ES-I3 (cell line): Measurements from ENCODE around the gene METTL13.

Experiments
- H3K36me3 ChIP-seq: 2 replicates; pipeline ENCODE4 v1.6.1; 2013; ENCODE audit warnings: mild to moderate bottlenecking, low read length, control low read depth, moderate library complexity; ENCODE audit not compliant: insufficient read depth
- H3K4me1 ChIP-seq: 2 replicates; pipeline ENCODE4 v1.6.1; 2013; ENCODE audit warnings: mild to moderate bottlenecking, control low read depth, low read length; ENCODE audit not compliant: insufficient read depth
- H3K9ac ChIP-seq: 2 replicates; pipeline ENCODE4 v1.6.1; 2013; ENCODE audit warnings: low read depth, mild to moderate bottlenecking, low read length, moderate library complexity
- H3K9me3 ChIP-seq: 2 replicates; pipeline ENCODE4 v1.6.1; 2013; ENCODE audit warnings: mild to moderate bottlenecking, low read length, moderate library complexity; ENCODE audit not compliant: control insufficient read depth, insufficient read depth

METTL13 gene

DNA sequence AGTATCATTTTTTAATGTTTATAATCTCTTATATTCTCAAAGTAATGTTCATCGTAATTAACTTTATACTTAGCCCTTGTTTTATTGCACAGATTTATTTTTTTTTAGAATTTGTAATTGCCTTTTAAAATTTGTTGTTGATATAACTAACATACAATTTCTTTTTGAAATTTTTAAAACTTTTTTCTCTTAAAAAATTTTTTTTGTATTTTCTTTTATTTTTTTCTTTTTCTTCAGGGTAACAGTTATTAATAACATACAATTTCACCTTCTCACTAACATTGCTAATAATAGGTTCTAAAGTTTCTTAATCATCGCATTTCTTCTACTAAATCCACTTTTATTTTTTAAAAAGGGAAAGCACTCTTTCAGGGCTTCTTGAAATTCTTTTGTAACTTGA, 28.3 kb upstream of the METTL13 start:
- Histone ChIP-seq H3K9me3 (peaks cover 19% of the 10 kb centered on the region), H3K4me1 (peaks cover 16% of the 10 kb centered on the region), H3K9ac (no peak overlapping the region), H3K36me3 (no peaks in the 10 kb centered on the region)

- H3K9me3 ChIP-seq = peaks cover 19% of the 10 kb centered on the region
- no peak overlapping the region for H3K9ac ChIP-seq
- no peaks in the 10 kb centered on the region for H3K36me3 ChIP-seq
- peaks cover 16% of the 10 kb centered on the region for H3K4me1 ChIP-seq
Measured at GRCh38 chr1:171753685-171754352, 27.6 kb upstream of the METTL13 start.

GRCh38 chr1:171754353-171754705, 27.1 kb upstream of the METTL13 start:
- H3K36me3 ChIP-seq = no peaks in the 10 kb centered on the region
- H3K4me1 ChIP-seq = peaks cover 16% of the 10 kb centered on the region
- H3K9ac ChIP-seq = peak overlapping the region; percentile 9; the same call in 1 of the 2 replicates
- H3K9me3 ChIP-seq = peaks cover 19% of the 10 kb centered on the region

- Histone ChIP-seq H3K36me3 (no peaks in the 10 kb centered on the region), H3K9ac (no peak overlapping the region), H3K4me1 (peaks cover 16% of the 10 kb centered on the region), H3K9me3 (peaks cover 19% of the 10 kb centered on the region)
Measured at GRCh38 chr1:171754971-171755370, 26.5 kb upstream of the METTL13 start.

- Histone ChIP-seq H3K36me3 (no peaks in the 10 kb centered on the region), H3K9me3 (peaks cover 19% of the 10 kb centered on the region), H3K9ac (no peak overlapping the region), H3K4me1 (peaks cover 16% of the 10 kb centered on the region)
Measured at GRCh38 chr1:171756856-171757255, 24.6 kb upstream of the METTL13 start.

DNA sequence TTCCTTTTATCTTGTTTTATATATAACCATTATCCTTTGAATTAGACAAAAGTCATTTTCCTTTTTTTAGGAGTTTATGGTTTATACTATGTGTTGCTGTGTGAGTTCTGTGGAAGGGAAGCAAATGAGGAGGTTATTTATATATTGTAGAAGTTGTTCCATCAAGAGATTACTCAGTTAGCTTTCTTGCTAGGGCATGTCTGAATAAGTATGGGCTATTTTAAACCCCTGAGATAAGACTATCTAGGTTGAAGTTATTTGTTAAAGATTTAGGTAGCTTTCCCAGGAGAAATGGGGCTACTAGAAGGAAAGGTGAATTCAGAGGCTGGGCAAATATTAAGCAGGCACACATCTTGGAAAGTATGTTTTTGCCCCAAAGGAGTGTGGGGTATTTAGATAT, 23.4 kb upstream of the METTL13 start:
- Histone ChIP-seq H3K9ac (no peak overlapping the region), H3K36me3 (no peaks in the 10 kb centered on the region), H3K4me1 (peaks cover 16% of the 10 kb centered on the region), H3K9me3 (peaks cover 19% of the 10 kb centered on the region)

GRCh38 chr1:171762143-171762563, 19.3 kb upstream of the METTL13 start:
- no peaks in the 10 kb centered on the region for H3K4me1 ChIP-seq
- H3K9me3 ChIP-seq = peaks cover 8% of the 10 kb centered on the region
- H3K9ac ChIP-seq = no peak overlapping the region
- H3K36me3 ChIP-seq = no peaks in the 10 kb centered on the region

DNA sequence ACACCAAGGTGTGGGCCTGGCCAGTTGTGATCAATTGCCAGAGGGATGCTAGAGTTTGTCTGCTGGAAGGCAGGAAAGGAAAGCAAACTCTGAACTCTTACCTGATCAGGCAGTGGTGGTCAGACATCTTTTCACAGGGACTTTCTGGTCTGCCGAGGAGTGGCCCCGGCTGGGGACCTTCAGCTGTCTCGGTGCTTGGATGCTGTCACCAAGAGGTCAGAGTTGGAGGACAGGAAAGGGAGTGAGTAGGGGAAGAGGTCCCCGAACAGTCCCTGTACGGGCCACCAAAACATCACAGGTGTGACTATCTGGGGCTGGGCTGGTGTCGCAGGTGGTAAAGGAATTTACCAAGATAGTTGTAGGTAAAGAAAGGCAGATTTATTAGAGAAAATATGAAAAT, 17.7 kb upstream of the METTL13 start:
- no peak overlapping the region for H3K9ac ChIP-seq
- no peaks in the 10 kb centered on the region for H3K4me1 ChIP-seq
- peaks cover 5% of the 10 kb centered on the region for H3K9me3 ChIP-seq
- no peaks in the 10 kb centered on the region for H3K36me3 ChIP-seq

DNA sequence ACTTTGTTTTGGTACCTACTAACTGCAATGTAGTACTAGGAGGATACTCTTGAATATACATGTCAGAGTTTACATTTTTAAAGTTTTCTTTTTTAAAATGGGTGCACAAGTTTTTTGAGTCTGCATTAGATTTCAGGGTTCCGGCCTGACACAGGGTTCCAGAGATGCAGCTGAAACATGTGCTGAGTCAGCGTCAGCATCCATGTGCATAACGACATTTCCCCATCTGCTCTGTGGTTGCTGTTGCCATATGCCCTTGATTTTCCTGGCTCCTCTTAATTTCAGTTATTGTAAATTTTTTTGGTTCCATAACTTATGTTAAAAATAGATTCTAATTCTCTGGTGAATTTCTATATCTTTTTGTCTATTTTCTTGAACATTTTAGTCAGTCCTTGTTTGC, 12.3 kb upstream of the METTL13 start:
- no peak overlapping the region for H3K9ac ChIP-seq
- no peaks in the 10 kb centered on the region; the same call in 1 of the 2 replicates for H3K9me3 ChIP-seq
- no peaks in the 10 kb centered on the region for H3K4me1 ChIP-seq

GRCh38 chr1:171769754-171770153, 11.7 kb upstream of the METTL13 start:
- Histone ChIP-seq H3K4me1 (no peaks in the 10 kb centered on the region), H3K9me3 (no peaks in the 10 kb centered on the region), H3K9ac (no peak overlapping the region), H3K36me3 (no peaks in the 10 kb centered on the region)

More for the DNA sequence above, 12.3 kb upstream of the METTL13 start:
- no peaks in the 10 kb centered on the region for H3K36me3 ChIP-seq

DNA sequence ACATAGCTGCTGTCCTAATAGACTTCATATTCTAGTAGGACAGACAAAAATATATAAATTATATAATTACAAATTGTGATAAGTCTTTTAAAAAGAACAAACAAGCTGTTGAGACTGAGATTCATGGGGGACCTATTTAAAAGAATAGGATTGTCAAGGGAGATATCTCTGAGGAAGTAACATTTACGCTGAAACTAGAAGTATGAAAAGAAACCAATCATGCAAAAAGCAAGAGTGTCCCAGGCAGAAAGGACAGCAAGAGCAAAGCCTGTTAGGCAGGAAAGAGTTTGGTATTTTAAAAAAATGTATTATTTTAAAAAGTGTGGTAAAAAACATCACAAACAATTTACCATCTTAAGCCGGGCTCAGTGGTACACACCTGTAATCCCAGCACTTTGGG, 9.1 kb upstream of the METTL13 start:
- Histone ChIP-seq H3K4me1 (no peaks in the 10 kb centered on the region), H3K9me3 (no peaks in the 10 kb centered on the region), H3K36me3 (no peaks in the 10 kb centered on the region), H3K9ac (no peak overlapping the region)

DNA sequence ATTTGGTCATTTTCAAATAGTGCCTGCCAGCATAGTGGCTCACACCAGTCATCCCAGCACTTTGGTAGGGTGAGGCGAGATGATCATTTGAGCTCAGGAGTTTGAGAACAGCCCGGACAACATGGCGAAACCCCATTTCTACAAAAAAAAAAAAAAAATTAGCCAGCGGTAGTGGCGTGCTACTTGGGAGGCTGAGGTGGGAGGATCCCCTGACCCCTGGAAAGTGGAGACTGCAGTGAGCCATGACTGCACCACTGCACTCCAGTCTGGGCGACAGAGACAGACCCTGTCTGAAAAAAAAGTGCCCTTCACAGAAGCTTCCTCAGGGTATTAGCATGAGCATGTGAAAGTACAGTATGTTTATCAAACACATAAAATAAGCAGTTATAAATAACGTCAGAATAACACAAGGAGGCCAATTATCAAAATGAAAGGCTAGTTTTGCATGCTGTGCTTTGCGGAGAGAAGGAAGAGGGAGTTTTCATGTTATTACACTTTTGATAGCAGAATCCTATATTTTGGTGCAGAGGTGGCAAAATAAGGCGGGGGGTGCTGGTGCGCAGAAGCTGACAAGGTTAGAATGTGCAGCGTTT, 781 bp upstream of the METTL13 start:
- Histone ChIP-seq H3K9me3 (no peaks in the 10 kb centered on the region), H3K4me1 (no peaks in the 10 kb centered on the region; the same call in 1 of the 2 replicates), H3K36me3 (peaks cover 10% of the 10 kb centered on the region), H3K9ac (peak overlapping the region; percentile 64)

- Histone ChIP-seq H3K36me3 (peaks cover 32% of the 10 kb centered on the region), H3K4me1 (no peaks in the 10 kb centered on the region; the same call in 1 of the 2 replicates), H3K9ac (no peak overlapping the region)
Measured at GRCh38 chr1:171783816-171784530, 2.5 kb downstream of the METTL13 start.

GRCh38 chr1:171784784-171785183, 3.3 kb downstream of the METTL13 start:
- no peak overlapping the region for H3K9ac ChIP-seq
- peaks cover 36% of the 10 kb centered on the region for H3K36me3 ChIP-seq
- no peaks in the 10 kb centered on the region for H3K9me3 ChIP-seq
- H3K4me1 ChIP-seq = no peaks in the 10 kb centered on the region; the same call in 1 of the 2 replicates

More at GRCh38 chr1:171783816-171784530, 2.5 kb downstream of the METTL13 start:
- no peaks in the 10 kb centered on the region for H3K9me3 ChIP-seq

GRCh38 chr1:171785766-171786165, 4.3 kb downstream of the METTL13 start:
- no peaks in the 10 kb centered on the region; the same call in 1 of the 2 replicates for H3K4me1 ChIP-seq
- peaks cover 36% of the 10 kb centered on the region for H3K36me3 ChIP-seq
- H3K9me3 ChIP-seq = no peaks in the 10 kb centered on the region
- H3K9ac ChIP-seq = no peak overlapping the region
